CD4-positive, alpha-beta T cell treated with Interferon gamma for 1 hour (primary cell): Measurements from ENCODE around the gene ADAMTSL1.

Source experiments
- DNase-seq: peaks from one replicate; pipeline ENCODE4 v3.0.0-alpha.2; 2020

ADAMTSL1 gene

DNA sequence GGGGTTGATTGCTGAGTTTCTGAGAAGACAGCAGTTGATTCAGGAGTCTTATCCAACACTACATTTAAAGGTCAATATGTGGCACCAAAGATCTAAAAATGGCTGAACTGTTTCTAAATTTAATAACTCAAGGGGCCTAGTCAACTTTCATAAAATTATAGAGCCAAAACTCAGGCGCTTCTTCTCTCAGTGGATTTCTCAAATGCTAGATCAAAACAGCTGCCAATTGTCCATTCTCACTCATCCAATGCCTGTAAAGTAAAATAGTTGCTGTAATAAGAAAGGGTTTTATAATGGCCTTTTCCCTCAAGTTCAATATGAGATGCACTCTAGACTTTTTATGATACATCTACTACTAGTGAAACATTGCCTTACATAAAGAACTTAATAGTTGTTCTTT, 26.5 kb downstream of the ADAMTSL1 start:
- DNase-seq = no peak

DNA sequence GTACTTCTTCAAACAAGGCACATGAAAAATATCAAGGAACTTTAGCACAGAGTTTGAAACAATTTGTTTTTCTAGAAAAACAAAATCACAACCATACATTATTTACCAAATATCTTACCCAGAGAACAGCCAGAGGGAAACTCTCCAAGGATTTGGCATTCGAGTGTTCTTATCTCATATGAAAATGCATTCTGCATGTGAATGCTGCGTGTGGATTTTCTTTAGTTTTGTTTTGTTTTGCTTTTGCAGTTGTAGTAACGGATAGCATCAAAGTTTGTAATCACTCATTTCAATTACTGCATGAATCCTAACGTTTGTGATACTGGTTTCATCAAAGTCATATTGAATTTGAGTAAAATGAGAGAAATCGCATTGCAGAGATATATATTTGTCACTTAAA, 28.0 kb downstream of the ADAMTSL1 start:
- no peak for DNase-seq

DNA sequence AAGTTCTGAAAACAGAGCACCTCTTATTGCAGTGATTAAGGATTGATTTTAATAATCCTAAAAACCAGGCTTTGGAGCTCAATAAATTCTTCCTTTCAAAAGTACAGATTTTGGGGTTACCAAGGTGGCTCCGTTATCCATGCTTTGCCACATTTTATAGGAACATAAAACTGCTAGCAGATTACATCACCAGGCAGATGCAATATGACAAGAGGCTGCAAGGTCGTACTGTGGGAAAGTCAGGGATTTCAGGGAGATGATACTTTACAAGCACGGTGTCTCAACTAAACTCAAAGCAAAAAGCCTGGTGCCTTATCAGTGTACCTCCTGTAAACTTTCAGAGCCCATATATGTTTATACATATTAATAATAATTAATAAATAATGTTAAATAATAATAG, 28.6 kb downstream of the ADAMTSL1 start:
- DNase-seq = no peak

DNA sequence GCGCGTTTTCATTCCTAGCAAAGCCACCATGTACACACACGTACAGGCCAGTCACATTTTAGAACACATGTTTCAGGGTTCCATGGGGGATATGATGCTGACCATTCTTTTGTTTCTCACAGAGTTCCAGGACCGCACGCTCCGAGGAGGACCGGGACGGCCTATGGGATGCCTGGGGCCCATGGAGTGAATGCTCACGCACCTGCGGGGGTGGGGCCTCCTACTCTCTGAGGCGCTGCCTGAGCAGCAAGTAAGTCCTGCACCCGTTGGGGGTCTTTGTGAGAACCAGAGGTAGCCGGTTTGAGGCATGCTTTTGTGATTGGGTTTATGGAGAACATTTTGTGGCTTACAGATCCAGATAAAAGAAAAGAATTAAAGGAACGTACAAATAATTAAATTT, 30.8 kb downstream of the ADAMTSL1 start:
- no peak for DNase-seq

DNA sequence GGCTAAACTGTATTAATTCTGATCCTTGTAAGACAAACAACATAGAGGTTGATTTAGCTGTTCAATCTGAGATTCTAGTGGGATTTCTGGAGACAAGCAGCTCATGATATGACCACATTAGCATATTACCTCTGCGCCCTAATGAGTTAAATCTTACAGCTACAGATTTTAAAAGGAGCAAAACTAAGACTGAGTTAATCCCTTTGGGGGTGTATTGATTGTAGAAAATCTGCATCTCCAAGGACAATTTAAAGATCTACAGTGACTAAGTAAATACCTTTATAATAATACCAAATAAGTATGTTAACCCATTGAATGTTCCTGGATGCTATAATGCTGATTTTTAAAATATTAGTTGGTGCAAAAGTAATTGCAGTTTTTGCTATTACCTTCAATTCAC, 33.2 kb downstream of the ADAMTSL1 start:
- no peak for DNase-seq

DNA sequence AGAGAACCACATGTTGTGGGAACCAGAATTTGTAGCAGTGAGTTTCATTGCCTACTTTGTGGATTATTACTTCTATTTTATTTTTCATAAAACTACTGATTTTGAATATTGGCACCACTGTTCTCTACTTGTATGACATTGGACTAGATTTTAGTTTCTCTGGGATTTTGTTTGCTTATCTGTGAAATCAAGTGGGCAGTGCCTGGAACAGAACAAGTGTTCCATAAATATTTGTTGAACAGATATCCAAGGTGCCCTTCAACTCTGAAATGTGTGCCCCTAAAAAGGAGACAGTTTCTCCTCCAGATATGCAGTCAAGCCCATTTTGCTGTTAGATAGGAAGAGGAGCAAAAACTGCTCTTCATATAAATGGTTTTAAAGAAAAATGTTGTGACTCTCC, 42.6 kb downstream of the ADAMTSL1 start:
- DNase-seq = no peak

DNA sequence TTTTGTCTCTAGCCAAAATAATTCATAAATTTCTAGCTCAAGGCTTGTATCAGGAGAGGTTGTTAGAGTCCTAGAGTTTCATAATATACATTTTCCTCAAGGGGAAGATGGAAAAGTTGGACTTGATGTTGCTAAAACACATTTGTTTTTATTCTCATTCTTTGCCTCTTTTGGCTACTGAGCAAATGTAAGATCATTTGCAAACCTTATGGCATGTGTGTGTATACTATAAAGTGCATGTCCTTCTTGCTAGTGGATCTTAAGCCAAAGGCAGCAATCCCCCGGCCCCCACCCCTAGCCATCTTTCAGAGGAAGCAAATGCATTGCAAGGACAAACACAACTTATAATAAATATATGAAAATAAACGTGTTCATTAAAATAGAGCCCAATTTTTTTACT, 43.0 kb downstream of the ADAMTSL1 start:
- no peak for DNase-seq

DNA sequence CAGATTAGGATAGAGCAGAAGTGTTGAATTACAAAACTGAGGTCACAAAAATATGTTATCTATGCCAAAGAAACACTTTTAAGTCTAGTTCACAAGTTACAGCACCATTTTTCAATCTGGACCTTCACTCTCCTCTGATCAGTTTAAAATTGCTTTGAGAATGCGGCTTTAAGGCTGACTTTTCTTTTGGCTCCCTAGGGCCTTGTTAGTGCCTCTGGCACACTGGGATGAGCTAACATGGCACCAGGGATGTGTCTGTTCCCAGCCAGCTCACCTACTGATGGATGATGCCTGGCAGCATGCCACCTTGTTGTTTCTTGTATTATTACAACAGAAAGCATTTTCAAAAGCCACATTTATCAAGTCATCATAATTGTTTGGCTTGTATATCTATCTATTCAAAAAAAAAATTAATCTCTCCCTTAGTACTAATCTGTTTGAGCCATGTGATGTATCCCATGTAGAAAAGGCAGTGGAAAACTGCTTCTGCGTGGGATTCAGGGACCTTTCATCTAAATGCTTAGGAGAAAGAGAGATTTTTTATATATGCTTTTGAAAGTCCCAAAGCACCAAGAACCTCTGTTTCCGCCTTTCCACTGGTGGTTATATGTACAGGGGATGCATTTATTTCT, 46.6 kb downstream of the ADAMTSL1 start:
- no peak for DNase-seq

DNA sequence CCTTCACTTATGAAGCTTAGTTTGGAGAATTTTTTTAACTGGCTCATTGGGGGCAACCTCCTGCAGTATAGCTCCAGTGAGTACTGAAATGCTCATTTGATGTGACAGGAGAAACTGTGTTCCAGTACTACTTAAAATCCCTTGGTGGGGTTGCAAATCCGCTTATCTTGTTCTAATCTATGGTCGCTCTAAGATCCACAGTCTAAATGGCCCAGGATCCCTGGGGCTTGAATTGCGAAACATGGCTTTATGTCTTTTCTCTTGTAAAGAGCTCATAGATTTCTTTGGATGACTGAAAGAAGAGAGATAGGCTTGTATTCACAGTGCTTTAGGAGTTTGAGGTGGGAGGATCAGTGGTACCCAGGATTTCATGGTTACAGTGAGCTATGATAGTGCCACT, 52.7 kb downstream of the ADAMTSL1 start:
- DNase-seq = no peak

DNA sequence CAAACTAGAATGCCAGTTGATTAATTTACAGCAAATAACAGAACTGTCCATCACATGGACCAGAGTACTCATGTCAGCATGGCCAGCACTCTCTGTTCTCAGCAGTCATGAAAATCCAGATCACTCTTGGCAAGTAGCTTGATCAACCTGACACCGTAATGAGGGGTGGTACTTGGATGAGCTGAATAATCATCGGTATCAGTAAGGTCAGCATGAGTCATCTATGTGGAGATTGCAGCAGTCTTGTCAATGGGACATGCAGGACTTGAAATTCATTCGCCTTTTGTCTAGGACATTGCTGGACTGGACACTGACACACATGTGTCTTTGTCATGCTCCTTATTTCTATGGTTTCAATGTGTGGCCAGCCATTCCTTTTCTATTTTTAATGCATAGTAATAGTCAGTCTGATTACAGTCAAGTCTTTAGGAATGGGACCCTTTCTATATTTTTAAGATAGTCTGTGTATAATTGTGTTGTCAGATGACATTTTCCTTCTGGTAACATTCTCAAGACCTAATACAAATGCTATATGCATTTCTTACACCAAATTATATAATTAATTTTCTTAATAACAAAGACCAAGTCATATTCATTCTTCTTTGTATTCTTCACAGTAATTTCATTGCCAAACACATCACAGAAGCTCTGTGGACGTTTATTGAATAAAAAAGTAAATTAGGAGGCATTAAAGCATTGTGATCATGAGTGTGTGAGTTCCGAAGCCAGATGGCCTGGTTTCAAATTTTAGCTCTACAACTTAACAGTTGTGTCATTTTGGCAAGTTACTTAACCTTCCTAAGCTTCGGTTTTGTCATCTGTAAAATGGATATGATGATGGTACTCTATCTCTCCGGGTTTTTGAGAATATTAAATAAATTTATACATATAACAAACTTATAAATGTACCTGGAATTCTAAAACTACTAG, 57.4 kb downstream of the ADAMTSL1 start:
- DNase-seq = no peak

DNA sequence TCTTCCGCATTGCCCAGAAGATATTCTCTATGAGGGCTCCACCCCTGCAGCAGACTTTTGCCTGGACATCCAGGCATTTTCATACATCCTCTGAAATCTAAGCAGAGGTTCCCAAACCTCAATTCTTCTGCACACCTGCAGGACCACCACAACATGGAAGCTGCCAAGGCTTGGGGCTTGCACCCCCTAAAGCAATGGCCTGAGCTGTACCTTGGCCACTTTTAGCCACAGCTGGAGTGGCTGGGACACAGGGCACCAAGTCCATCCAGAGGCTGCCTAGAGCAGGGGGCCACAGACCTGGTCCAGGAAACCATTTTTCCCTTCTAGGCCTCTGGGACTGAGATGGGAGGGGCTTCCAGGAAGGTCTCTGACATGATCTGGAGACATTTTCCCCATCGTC, 60.7 kb downstream of the ADAMTSL1 start:
- DNase-seq = no peak

DNA sequence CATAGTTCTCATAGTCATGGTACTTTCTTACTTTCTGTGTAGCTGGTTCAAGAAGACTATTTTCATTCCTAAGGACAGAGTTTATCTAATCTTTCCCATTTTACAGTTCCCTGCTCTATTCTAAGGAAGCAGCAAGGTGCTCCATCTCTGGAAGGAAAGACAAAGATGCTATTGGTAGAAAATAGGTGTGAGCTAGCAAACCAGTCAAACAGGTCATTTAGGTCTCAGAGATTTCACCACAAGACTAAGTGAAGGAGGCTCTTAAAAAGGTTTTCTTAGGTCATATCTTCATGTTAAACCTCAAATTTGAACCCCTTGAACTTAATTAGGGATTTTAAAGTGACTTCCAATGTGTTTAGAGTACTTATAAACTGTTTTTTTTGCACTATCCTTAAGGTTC, 62.6 kb downstream of the ADAMTSL1 start:
- no peak for DNase-seq

DNA sequence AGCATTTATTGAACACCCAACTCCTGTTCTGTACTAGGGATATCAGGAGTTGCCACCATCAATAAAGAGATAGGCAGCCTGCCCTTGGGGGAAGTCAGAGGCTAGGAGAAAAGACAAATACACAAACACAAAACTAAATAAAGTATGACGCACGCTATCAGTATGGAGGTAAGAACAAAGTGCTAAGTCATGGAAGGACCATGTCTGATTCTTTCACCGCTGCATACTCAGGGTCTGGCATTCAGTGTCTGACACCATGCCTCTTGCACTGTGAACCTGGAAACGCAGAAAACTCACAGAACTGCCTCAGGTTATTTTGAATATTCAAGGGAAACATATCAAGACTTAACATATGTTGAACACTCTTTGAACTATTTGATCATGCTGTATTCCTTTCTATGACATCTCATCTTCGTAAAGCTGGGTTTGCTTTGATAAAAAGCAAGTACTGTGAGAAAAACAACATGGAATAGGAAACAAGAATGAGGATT, 65.3 kb downstream of the ADAMTSL1 start:
- DNase-seq = no peak

DNA sequence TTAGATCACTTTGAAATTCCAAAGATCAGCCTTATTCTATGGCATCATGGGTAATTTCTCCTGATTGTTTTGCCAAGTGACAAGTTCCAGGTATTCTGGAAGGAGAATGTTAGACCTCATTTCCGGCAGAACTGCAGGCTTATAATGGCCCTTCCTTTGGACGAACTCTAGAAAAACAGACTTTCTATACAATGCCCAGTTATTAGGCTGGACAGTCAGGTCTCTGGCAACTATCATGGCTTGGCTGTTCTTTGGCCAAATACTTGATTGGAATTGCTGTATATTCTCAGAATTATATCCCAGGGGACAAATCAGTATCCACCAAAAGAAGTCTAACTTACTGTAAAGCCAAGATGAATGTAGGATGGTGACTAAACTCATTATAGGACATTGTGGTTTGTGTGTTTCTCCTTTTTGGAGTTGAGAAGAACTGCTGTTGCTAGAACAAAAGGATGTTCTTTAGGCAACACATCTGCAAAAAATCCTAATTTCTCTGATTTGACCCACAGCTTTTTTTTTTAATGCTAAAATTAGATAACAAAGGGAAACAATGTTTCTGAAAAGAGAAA, 69.0 kb downstream of the ADAMTSL1 start:
- DNase-seq = no peak

DNA sequence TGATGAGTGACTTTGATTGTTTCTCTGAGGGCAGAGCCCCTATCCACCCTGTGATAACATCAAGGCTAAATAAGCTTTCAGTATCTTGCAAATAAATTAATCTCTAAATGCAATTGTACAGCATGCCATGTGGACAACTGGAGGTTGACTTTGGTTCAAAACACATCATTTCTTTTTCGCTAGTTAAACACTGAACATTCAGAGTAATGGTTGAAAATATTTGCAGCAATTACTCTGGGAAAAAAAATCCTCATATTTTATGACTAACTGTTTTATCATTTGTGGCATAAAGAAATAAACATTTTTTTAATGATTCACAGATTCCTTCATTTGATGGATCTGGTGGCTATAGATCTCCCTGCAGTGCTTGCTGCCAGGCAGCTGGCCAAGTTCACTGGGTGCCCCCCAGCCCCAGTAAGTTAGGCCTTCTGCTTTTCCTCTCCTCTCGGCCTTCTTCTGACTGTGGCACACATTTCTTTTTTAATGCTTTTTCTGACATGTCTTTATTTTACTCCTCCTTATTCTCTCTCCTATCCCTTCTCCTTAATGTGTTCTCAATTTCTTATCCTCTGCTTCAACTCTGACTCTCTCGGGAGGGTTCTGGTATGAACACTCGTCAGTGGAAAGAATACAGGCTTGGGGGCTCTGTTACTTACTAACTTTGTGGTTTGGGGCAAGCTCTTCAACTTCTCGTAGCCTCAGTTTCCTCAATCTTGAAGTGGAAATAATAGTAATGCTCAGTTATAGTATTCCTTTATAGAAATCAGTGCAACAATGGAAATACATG, 69.6 kb downstream of the ADAMTSL1 start:
- no peak for DNase-seq

DNA sequence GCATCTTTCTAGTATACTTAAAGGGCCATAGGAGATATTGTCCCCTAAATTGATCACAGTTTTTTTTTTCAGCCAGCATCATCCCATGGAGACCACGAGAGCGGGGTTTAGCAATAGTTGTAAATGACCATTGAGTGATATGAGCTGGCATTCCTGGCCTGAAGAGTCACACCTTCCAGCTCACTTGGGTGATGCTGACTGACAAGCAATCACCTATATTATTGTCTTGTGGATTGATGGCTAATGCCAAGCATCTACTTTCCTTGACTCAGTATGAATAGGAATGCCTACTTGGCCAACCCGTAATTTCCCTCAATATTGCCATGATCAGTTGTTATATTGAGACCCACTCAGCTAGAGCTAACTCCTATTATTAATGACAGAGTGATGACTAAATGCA, 70.5 kb downstream of the ADAMTSL1 start:
- DNase-seq = no peak

DNA sequence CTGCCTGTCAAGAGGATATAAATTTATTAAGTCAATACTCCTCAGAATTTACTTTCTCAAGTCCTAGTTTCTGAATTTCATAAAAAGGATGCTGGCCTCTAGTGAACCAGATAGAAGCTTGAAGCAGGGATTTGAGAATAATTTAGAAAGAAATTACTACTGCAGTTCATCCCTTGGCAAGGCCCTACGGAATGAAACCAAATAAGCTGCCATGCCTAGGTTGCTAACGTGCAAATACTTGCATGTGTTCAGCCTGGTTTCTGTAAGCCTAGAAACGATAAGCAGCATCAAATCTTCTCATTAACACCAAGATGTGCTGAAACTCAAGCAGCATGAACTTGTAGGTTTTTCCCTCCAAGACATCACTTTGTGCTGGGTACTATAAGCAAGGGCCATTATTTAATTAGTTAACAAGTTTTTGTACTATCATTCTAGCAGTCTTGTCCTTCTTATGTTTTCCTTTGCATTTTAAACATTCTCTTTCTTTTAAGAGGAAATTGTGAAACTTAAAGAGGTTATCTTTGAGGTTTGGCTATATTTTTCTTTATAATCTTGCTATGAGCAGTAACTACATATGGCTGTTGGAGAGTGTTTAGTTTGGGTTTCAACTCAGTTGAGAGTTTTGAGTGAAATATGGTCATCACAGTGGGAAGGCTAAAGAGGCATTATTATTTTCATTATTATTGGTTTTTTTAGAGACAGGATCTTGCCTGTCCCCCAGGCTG, 71.8 kb downstream of the ADAMTSL1 start:
- DNase-seq = no peak

DNA sequence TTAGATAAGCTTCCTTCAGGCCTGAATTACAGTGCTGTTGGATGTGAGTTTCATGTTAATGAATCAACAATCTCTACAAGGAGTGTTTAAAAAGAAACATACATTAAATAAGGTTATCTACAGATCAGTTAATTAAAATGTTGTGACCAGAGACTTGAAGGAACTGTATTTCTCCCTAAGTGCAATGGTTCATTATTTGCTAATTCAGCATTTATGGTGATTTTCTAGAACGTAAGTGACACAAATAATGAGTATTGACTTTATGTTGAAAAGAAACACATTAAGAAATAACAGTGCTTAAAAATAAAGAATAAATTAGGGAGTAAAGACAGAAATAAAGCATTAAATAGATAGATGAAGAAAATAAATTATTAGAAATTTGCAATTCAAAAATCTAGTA, 74.5 kb downstream of the ADAMTSL1 start:
- no peak for DNase-seq

DNA sequence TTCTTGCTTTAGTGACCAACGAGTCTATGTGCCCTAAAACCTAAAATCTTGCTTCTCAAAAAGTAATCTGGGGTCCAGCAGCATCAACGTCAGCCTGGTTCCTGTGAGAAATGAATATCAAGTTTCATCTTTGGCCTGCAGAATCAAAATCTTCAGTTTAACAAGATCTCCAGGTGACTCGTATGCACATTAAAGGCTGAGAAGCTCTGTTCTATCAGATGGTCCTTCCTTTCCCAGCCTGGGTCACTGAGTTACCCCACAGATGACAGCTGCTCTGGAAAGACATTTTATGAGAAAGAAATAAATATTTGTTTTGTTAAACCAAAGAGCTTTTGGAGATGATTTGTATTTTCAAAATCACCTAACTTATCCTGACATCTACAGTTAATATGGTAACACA, 75.8 kb downstream of the ADAMTSL1 start:
- DNase-seq = no peak

DNA sequence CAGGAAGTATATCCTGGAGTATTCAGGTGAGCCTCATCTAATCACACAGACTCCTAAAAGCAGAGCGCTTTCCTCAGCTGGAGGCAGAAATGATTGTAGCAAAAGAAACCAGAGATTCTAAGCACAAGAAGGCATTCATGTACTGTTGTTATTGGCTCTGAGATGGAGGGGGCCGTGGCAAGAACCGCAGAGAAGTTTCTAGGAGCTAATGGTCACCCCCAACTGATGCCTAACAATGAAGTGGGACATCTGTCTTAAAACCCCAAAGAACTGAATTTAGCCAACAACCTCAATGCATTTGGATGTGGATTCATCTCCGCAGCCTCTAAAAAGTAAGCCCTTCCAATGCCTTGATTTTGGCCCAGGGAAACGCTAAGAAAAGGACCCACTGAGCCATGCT, 76.3 kb downstream of the ADAMTSL1 start:
- DNase-seq = no peak

DNA sequence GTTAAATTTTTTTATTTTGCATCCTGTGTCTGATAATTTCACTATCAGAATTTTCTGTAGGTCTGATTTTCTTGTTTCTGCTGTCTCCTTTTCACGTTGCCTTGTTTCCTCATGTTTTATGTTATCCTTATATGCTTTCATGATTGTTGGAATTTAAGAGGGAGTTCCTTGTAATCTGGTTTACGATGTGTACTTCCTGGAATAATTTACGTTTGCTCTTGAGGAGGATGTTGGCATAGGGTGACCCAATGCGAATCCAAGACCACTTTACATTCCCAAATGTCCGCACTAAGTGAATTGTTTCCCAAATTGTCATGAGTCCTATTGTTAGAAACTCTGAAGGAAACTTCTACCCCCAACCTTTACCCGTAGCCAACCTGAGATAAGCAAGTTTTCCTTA, 80.3 kb downstream of the ADAMTSL1 start:
- DNase-seq = no peak

DNA sequence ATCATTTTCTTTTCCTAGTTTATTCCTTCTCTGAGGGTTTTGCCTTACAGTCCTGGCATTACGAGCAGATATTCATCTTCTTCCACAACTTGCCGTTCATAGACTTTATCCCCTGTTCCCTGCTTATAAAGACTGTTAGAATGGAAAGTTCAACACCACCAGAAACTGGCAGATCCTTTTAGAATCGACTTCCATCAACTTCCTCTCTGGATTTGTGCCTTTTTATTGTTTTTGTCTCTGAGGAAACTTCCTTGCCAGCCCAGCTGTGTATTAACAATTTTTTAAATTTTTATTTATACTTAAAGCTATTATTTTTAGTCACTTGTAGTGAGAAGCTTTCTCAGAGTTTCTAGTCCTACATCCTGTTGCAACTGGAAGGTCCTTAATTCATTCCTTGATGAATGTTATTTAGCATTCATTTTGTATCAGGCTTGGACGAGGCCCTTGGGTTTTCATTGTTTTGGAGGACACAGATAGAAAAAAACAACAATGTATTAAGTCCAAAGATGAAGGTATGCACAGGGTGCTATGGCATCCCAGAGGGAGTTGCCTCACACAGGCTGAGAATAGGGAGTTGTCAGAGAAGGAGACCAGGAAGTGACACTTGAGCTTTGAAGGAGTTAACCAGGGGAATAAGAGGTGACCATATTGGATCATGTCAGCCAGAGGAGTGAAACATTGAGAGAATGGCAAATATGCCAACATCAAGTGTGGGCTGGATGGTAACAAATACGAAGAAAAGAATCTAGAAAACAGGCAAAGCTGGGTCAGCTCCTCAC, 81.3 kb downstream of the ADAMTSL1 start:
- DNase-seq = no peak
